HG03378 (cell line): ENCODE measurements around the gene RFTN1.

Experiments used
- ATAC-seq: cut with Tn5 transposase; IDR thresholded peaks from one replicate; pipeline ENCODE4 v1.9.1; 2021; ENCODE audit warnings: mild to moderate bottlenecking, moderate library complexity; ENCODE audit not compliant: unreplicated experiment

RFTN1 gene

DNA sequence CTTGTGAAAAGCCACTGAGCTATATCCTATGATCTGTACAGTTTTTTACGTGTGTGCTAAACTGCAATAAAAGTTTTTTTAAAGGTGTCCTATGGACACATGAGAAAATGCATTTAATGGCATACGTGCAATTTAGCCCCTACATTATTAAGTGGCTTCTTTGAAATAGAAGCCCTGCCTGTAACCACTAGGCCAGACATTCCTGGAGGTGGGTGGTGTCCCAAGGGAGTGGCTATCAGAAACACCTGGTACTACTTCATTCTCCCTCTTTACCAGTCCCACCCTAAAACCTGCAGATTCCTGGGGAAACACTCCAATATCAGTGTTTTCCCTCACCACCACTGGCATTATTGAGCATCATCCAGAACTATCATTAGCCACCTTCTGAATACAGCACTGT, 148.5 kb downstream of the RFTN1 start:
- ATAC-seq: no peak

DNA sequence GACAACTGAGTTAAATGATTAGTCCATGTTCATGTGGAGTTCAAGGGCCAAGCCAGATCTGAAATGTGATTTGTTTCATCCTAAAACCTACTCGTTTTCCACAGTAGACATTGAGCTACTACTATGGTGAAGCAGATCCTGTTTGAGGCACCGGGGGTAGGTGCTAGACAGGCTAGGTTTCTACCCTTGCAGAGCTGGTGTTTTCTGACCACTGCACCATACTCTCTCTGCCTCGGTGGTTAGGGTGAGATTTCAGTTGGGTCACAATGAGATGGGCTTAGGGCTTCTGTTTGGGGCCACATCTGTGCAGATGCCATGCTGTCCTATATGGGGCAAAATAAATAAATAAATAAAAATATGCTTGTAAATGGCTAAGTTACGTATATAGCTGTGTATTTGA, 149.2 kb downstream of the RFTN1 start:
- ATAC-seq: no peak

DNA sequence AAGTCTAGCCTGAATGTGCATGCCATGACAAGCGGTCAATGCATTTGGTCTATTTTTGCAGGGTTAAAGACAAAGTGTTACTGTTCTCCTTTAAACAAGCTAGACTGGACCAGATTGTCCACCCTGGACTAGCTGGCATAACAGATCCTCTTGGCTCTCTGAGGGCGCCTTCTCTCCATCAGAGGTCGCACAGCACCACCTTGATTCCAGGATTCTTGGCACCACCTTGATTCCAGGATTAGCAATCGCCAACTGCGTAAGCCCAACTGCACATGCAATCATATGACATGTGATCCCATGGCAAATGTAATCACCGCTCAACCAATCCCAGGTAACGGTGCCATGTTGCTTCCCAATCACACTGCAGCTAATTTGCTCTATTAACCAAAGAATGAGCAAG, 149.9 kb downstream of the RFTN1 start:
- no peak for ATAC-seq

DNA sequence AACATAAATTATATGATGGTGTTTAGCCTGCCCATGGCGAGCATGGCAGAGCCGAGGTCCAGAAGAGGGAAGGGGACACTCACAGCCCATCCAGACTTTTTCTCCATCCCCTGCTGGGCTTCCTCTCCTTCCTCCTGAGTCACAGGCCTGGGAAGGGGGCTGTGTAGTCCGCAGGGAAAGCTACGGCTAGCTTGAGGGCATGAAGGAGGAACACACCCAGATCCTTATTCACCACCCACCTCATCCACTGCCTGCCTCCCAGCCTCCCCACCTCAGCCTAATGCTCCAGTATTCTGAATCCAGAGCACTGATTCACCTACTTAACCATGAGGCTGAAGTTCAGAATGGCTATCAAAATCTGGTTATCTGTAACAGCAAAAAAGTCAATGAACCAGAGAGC, 150.7 kb downstream of the RFTN1 start:
- ATAC-seq: no peak

DNA sequence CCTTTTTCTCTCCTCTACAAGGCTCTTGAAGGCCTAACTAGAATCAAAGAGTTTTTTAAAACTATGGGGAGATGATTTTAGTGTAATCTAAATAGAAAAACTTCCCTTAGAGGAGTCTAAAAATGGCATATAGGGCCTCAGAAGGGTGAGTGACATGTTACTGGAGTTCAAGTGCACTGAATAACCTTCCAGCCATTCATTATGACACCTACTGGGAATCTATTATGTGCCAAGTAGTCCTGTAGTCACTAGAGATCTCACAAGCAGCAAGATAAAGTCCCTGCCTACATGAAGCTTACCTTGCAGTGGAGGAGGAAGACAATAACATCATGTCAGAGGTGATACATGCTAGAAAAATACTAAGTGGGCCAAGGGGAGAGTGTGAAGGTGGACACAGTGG, 152.4 kb downstream of the RFTN1 start:
- no peak for ATAC-seq

DNA sequence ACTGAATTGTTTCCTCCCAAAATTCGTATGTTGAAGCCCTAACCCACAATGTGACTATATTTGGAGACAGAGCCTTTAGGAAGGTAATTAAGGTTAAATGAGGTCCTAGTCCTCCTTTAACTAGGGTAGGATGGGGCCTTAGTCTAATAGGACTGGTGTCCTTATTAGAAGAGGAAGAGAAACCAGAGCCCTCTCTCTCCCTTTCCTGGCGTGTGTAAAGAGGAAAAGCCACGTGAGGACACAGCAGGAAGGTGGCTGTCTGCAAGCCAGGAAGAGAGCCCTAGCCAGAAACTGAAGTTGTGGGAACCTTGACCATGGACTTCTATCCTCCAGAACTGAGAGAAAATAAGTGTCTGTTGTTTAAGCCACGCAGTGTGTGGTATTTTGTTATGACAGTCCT, 154.2 kb downstream of the RFTN1 start:
- no peak for ATAC-seq

DNA sequence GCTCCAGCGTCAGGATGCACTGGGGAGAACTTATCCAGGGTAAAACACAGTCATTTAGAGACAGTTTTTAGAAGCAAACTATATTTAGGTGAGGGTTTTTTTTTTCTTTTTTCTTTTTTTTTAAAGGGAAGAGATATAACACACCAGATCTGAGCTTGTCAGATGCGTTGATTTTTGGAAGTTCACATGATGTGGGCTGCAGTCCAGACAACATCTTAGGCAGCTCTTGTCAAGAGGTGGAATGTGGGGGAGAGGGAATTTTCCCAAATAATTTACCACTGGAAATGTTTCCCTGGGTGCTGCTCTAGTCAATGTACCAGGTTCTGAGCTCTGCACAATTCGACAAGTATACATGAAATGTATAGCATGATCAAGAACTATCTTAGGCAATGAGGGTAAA, 155.2 kb downstream of the RFTN1 start:
- ATAC-seq: no peak

DNA sequence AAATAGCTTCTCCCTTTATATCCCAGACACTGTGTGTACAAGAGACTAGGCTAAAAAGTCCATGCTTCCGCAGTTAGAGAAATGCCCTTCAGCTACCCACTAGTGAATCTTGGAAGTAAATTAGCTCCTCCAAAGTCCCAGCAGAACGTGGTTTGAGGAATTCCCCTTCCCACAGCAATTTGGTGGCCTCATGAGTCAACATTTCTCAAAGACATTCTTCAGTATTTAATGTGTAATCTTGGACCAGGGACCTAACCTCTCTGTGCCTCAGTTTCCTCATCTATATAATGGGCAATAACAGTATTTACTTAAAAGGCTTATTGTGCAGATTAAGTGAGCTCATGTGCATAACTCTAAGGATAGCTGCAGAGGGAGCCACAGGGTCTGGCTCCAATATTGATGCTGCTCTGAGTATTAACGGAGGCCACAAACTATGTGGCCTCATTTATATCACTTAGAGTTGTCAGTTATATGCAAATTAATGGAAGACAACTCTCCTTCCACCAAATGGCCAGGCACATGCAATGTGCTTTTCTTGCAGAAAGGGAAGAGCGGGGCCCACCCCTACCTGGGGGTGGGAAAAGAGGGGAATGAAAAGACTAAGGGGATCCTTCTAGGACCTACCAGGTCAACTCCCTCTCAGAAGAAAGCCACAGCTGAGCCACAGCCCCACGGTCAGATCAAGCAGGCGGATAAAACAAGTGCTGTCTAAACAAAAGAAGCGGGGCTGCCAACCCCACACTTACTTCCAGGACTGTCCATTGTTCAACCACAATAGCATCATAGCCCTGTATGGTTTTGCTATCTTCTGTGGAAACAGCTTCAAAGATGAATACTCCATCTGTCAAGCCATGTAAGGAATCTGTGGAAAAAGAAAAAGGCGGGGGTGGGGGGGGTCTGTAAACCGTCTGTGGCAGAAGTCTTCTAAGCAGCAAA, 156.0 kb downstream of the RFTN1 start:
- no peak for ATAC-seq

DNA sequence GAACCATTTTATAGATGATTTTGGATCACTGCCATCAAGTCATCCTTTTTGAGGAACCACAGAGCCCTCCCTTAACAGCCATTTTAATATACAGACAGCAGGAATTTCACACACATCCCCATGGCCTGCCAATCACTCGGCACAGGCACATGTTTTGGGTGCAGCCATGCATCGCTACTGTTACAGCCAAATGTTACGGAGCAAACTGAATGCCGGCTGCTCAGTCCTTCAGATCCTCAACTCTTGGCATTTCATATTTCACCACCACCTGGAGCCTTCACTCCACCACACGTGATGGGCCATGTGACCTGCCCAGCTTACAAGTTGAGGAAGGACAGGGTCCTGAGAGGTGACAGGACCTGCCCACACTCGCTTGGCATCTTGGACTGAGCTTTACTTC, 157.7 kb downstream of the RFTN1 start:
- no peak for ATAC-seq

DNA sequence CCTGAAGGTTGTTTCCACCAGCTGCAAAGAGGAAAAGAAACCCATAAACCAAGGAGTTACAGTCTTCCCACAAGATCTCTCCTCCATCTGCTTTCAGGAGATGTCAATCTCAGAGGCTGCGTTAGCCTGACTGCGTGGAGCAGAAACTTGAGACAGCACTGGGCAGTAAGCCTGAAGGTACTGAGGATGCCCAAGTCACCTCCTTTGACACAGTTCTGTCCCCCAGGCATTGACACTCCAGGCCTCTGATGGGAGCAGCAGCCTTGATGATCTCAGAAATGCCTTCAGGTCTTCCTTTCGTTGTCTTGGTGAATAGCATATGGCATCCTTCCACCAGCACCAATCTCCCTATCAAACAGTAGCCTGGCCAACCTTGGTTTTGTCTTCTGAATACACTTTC, 159.2 kb downstream of the RFTN1 start:
- no peak for ATAC-seq

DNA sequence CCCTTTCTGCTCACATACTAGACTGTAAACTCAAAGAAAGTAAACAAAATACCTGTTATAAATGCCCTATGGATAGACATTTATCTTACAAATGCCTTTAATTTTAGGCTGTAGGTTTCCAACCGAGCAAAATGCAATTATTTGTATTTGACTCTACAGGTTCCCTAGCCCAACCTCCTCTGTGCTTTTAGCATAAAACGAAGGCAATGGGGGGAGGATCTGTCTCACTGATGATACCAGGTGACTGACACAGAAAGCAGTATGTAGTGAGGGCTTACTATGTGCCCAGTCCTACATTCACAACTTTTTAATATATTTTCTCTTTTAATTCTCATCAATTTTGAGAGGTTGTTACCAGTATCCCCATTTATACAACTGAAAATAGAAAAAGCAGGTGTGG, 161.1 kb downstream of the RFTN1 start:
- ATAC-seq: no peak

DNA sequence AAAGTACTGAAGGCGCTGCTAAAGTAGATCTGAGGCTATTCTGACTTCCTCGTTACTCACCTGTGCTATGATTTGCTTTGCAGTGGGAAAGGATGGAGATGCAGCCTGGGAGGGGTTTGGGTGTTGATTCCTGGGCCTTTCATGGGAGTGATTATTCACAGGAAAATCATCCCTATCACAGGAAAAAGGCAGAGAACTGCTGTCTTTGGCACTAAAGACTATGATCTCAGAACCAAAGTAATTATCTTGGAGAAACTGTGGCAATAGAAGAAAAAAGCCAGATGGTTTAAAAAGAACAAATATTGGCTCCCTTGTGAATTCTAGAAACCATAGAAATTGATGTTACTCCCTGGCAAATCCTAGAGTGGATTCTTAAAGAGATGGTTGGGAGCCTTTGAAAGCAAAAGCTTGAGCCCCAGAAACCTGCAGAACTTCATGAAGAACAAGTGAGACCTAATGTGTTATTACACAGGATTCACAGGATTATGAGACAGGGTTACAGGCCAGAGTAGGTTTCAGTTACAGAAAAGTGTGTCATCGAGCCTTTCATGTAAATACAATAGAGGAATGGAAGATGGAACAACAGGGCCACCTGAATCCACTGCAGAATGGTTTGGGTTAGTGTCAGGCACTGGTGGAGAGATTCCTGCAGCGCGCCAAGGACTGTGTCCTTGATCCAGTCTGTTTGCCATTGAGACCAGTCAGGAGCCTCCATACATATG, 162.7 kb downstream of the RFTN1 start:
- no peak for ATAC-seq

DNA sequence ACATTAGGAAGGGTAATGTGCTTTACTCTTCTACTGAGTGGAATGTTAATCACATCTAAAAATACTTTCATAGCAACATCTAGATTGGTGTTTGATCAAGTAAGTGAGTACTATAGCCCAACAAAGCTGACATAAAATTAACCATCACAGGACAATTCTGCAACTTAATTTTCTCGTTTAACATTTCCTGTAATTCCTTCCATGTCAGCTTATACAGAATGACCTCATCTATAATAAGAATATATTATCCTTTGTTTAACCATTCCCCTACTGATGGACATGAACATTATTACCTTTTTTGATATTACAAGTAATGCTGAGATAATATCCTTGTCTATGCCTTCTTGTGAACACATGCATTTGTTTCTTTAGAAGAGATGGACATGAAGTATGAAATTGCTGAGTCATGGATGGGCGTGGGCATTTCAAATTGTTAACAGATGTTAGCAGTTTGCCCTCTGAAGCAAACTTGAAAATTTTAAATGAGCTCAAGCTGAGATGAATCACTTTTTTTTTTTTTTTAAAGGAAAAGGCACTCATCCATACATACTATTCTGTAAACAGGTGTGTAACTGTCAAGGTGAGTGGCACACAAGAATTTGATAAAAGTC, 163.4 kb downstream of the RFTN1 start:
- ATAC-seq: no peak

DNA sequence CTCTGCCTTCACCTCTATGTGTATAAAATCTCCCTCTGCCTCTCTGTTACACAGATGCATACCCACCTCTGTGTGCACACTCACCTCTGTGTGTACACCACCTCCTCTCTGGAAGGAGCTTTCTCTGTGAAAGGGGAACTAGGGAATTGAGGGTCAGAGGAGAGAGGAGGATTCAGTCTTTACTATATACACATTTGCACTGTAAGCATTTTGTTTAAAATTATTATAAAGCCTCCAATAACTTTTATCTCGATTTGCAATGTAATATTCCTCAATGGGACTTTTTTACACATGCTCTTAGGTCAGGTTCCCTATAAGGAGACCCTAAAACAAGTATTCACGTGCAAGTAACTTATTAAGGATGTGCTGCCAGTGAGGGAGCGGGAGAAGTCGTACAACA, 166.0 kb downstream of the RFTN1 start:
- no peak for ATAC-seq

DNA sequence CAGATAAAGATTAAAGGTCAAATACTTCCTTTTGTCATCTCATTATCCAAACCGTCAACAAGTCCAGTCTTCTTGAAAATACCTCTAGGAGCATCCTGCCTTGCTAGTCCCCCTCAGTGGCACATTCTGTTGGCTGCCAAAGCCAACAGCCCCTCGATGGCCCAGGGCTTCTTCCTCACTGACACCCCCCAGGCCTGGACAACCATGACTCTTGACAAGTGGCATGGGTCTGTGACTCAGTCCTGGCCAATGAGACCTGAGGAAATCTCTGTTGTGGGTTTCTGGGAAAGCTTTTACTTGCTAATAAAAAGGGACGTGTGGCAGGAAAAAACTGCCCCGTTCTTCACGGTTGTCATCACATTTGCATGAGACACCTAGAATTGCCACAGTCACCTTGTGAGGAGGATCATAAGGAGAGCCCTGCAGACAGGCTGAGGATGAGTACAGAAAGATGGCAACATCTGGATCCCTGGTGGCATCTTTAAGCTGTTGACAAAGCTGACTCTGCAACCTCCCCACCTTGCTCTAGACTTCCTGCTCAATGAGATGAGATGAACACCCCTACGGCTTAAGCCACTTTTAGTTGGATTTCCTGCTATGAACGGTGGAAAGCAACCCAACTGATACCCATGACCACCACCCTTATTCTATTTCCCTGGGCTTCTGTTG, 167.0 kb downstream of the RFTN1 start:
- no peak for ATAC-seq

DNA sequence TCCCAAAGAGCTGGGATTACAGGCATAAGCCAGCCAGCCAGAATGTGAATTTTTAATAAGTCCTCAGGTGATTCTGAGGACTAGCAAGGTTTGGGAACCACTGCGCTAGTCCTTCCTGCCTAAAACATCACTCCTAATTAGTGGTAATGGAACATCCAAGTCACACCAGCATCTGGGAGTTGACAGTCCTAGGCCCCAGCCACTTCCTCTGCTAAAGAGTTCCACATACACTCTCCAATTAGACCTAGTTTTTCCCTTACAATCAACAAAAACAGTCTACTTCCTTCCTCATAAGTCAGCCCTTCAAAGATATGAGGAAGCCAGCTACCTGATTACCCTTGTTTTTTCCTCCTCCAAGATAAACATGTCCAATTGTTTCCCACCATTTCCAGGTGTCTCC, 170.4 kb downstream of the RFTN1 start:
- no peak for ATAC-seq

DNA sequence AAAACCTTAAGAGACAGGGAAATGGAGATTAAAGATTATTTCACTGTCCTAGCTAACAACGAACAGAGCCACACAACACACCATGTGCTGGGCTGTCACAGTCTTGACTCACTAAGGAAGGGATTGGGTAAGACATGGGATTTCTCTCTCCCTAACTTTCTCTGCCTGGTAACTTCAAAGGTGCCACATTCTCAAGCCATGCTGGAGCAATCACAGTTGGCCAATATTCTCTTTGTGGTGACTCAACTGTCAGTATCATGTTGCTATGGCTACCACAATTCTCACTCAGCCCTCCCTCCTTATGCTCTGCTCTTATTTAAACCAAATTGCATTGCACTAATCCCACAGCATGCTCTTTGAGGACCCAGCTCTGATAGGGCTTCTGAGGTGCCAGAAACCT, 174.5 kb downstream of the RFTN1 start:
- ATAC-seq: peak; percentile 62

DNA sequence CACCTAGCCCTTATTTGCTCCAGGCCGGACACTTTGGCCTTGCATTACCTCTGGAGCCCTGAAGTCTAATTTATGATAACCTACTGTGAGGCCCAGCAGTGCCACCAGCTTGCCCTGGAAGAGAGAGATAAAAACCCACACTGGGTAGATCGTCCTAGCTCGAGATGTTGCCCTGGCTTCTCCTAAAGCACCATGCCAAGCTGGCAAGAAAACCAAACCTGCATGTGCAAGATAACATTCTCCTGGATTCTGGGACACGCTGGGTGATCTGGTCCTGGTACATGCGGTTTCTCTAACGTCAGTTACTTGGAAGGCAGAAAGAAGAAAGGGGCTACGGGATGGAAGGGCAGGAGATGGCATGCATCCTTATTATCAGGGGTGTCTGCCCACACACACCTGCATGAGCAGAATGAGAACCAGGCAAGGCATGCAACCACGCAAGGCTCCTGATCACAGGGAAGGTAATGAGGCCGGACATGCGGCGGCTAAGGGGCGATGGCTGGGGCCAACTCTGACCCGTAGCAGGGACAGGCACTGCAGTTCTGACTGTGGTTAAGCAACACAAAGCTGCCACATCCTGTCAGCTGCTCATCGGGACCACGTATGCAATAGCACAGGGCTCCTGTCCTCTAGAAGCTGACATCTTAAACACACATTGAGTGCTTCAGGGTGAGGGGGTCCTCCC, 175.5 kb downstream of the RFTN1 start:
- ATAC-seq: peak; percentile 80

DNA sequence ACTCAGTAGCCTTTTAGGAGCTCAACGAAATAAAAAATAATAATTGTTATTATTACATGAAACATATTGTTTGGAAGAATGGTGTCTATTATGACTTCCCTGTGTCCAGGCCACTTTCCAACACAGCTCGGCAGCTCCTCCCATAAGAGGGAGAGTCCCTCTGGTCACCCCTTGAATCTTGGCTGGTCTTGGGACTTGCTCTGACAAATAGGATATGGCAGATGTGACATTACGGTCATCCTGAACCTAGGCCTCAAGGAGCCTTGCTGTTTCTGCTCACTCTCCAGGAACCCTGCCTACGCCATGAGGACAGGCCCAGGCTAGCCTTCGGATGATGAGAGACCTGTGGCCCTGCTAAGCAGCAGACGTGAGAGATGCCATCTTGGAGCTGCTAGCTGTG, 176.7 kb downstream of the RFTN1 start:
- no peak for ATAC-seq

DNA sequence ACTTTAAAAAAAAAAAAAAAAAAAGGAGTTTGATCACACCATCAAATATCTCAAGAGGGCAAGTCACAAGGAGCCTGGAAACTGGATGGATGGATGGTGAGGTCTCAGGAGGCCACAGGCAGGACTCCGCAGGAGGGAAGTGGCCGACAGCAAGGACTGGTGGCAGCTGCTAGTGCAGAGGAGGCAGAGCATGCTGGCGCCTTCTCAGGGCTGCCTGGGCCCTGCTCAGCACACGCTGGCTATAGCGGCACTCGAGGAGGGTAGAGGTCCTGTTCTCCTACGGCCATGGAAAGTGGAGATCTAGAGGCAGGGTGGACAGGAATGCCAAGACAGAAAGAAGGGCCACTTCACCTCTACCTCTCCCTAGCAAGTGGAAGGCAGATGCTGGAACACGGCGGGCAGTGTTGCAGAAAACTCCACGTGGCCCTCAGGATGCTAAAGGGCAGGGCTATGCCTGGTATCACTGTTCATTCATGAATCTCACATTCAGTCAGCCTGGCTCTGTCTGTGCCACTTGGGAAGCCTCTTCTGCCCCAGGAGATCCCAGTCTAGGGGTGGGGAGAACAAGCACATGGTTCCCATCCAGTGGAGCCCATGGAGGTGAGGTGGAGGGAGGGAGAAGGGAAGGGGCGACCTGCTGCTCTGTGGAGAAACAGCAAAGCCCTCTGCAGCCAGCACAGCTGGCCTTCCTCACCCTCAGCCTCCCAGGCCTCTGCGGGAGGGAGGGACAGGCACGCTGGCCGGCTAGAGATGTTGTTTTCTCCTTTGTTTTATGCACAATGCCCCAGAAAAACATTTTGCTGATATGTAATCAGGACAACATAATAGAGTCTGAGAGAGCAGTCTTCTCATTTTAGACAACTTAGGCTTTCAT, 177.5 kb downstream of the RFTN1 start:
- no peak for ATAC-seq
